DMS53 treated with DMSO at 0.1 percent for 48 hours (cell line): ENCODE results near the gene ADAMTS8.
"Not testable (repeated sequence)": the region's sequence is repeated elsewhere in the genome, so short reads cannot be mapped to it uniquely, and the experiment has no call there.

Experiments used
- DNase-seq: peaks from one replicate; lab custom pipeline; 2025; ENCODE audit not compliant: unreplicated experiment; lab: John Stamatoyannopoulos, UW

The ADAMTS8 gene

GRCh38 chr11:130439160-130439519 lies 10.7 kb upstream of the ADAMTS8 start:
- DNase-seq = no peak

DNA sequence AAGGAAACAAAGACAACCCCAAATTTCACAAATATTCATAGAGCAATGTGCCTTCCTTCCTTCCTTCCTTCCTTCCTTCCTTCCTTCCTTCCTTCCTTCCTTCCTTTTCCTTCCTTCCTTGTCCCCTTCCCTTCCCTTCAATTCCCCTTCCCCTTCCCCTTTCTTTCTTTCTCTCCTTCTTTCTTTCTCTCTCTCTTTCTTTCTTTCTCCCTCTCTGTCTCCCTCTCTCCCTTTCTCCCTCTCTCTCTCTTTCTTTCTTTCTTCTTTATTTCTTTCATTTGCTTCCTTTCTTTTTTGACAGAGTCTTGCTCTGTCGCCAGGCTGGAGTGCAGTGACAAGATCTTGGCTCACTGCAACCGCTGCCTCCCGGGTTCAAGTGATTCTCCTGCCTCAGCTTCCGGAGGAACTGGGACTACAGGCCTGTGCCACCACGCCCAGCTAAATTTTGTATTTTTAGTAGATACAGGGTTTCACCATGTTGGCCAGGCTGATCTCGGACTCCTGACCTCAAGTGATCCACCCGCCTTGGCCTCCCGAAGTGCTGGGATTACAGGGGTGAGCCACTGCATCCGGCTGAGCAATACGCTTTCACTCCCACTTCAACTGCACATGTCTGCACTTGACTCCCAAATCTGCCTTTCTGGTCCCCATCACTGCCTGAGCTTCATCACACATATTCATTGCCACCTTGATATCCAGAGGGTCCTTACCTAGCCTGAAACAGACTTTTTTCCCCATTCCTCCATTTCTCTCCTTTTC lies 10.2 kb upstream of the ADAMTS8 start:
- not testable (repeated sequence) for DNase-seq

GRCh38 chr11:130437848-130438247 lies 9.4 kb upstream of the ADAMTS8 start:
- no peak for DNase-seq

DNA sequence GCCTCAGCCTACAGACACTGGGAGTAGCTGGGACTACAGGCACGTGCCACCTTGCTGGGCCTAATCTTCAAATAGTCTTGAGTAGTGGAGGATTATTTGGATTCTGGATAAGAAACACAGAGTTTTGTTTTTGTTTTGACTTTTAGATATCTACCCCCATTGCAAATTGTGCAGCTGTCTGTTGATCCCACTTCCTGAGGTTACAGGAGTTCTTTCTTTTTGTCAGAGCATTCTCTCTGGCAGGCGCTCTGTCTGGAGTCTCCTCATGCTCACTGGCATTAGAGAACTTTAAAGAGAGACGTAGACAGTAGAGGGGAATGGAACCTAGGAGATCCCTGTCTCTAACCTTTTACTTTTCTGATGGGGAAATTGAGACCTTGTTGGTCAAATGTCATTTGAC lies 7.8 kb upstream of the ADAMTS8 start:
- no peak for DNase-seq

GRCh38 chr11:130435671-130436070 lies 7.3 kb upstream of the ADAMTS8 start:
- no peak for DNase-seq

- DNase-seq = peak; percentile 82
Observed at GRCh38 chr11:130434521-130435223, 6.3 kb upstream of the ADAMTS8 start.

DNA sequence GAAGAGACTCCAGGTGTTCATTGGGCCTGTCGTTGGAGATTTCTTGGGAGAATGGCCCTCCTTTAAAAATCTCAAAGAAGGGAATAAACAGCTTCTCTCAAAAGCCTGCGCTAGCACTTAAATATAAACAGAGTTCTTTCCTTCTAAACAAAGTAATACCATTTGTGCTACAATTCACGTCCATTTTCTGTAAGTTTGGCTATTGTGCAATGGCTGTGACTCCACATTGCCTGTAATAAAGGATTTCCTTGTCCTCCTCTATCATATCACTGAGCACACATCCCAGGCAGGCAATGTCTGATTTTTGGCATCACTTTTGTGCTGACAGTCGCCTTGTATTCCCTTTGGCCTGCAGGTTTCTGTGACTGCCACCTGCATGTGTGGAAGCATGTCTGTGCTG lies 4.9 kb upstream of the ADAMTS8 start:
- DNase-seq = no peak

GRCh38 chr11:130431801-130432200 lies 3.4 kb upstream of the ADAMTS8 start:
- no peak for DNase-seq

- peak; percentile 42 for DNase-seq
Observed at GRCh38 chr11:130431331-130431773, 2.9 kb upstream of the ADAMTS8 start.

GRCh38 chr11:130429983-130430382 lies 1.6 kb upstream of the ADAMTS8 start:
- no peak for DNase-seq

GRCh38 chr11:130429120-130429681 lies 792 bp upstream of the ADAMTS8 start:
- DNase-seq = no peak

DNA sequence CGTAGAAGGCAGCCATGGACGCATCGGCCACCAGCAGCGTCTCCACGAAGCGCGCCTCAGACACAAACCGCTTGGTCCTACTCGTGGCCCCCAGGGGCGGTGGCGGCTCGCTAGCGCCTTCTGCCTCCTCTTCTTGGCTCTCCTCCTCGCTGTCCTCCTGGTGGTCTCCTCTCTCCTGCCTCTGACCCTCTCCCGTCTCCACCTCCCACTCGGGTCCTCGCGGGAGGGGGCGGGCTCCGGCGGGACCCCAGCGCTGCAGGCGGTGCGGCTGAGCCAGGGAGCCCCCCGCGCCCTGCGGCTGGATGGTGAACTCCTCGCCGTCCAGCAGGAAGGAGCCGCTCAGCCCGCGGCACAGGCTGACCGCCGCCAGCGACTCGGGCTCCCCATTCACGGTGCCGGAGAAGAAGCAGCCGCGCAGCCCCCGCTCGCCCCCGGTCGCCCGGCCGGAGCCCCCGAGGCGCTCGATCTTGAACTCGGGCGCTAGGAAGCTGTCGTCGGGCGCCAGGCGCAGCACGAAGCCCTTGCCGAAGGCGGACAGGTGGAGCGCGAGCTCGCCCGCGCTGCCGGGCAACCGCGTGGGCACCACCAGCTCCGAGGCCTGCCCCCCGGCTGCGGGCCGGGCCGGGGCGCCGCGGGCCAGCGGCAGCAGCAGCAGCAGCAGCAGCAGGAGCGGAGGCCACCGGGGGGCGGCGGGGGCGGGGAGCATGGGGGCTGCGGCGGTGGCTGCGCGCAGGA lies 661 bp downstream of the ADAMTS8 start:
- no peak for DNase-seq

GRCh38 chr11:130426837-130427341 lies 1.5 kb downstream of the ADAMTS8 start:
- DNase-seq = no peak

GRCh38 chr11:130426223-130426836 lies 2.1 kb downstream of the ADAMTS8 start:
- DNase-seq = no peak

GRCh38 chr11:130425156-130425555 lies 3.3 kb downstream of the ADAMTS8 start:
- no peak for DNase-seq

DNA sequence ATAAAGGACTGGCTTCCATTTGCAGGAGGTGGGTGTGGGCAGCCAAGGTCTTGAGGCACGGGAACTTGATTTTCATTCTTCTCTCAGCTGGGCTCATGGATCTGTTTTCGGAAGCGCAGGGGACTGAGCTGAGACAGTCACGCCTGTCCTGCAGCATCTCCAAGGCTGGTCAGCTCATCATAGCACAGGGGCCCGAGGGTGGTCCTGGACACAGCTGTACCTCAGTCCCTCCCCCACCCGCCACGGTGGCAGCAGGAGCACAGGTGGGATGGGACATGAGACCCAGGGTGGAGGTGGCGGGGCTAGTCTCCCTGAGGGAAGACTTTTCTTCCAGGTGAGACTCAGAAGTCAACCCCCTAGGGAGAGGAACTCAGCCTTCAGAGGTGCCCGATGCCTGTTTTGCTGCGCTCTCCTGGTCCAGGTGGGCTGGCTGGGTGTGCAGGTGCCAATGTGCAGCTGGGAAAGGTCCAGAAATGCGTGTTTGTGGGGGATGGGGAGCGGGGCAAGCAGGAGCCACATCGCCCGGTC lies 3.7 kb downstream of the ADAMTS8 start:
- DNase-seq = no peak

DNA sequence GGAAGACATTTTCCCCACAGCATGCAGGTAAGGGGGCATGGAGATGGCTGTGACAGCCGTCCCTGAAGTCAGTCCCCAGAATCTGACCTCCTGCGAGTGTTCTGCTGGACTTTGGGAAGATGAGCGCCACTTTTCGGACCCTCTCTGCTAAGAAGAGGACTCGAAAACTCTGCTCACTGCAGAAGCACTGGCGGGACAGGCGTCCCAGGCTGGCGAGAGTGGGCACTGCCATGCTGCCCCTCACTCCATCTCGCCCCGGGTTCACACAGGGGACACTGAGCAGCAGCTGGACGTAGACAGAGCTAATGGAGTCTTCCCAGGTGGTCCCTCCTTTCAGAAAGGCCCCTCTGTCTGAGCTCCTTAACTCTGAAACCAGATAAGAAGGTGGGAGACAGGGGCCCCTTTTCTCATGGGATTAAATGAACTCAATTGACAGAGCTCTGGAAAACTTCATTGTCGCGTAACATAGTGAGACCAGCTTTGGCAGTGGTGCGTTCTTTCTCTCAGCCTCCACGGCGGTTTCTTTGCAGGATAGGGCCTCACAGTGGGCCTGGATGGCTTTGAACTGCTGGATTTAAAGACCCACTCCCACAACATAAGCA lies 4.8 kb downstream of the ADAMTS8 start:
- DNase-seq = no peak

DNA sequence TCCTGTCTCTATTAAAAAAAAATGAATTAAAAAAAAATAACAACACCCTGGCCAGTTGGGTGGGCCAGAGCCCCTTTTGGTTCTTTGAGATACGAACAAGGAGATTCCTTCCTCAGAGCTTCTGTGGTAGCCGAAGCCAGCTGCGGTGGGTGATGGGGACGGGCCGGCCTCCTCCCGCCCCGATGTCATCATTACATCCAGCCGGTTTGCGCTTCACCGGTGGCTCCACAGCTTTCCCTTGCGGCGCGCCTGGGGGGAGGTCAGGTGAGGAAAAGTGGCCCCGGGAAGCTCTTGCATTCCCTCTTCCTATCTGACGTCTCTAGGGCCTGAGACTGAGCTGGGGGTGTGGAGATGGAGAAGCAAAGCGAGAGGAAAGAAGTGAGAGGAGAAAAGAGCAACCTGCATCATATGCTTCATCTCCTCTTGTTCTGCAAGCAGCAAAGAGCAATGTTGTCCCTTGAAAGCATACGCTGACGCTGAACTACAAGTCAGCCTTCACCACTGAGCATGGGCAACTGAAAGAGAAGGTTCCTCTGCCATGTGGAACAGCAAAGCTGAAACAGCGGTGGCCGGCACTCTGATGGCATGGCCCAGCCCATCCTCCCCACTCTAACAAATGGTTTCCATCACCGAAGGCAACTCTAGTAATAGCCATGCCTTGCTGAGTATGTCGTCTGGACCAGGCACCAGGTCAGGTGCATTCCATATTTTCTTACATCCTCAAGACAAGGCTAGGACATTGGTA lies 6.0 kb downstream of the ADAMTS8 start:
- no peak for DNase-seq

DNA sequence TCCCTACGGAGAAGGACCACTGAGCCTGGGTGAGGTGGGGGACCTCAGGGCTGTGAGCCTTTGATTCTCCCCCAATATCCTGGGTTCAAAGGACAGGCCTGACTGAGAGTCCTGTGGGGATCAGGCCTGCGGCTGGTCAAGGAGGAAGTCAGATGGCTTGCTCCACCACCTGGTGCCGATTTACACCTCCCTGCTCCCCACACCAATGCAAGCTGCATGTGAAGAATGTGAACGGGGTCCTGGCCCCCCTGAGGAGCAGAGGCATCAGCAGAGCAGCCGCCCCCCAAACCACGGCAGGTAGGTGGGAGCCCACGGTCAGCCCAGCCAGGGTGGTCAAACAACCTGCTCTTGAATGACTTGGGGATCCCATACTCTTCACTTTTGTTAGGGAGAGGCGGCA lies 6.7 kb downstream of the ADAMTS8 start:
- DNase-seq = no peak

- no peak for DNase-seq
Observed at GRCh38 chr11:130421199-130421585, 7.2 kb downstream of the ADAMTS8 start.
